ENCODE data around the gene TMUB1.
A peak's percentile ranks its signal among the peaks of the same experiment; 100 is the strongest.

The TMUB1 gene

GRCh38 chr7:151083824-151084160 lies 499 bp upstream of the TMUB1 start:
- Histone ChIP-seq H3K27ac (no peak overlapping the region), H3K4me2 (peak overlapping the region; percentile 62), H3K79me2 (ENCODE audit: insufficient read depth, low read depth) (peaks cover 47% of the 10 kb centered on the region), H3K9ac (peak overlapping the region; percentile 61; the same call in 1 of the 2 replicates), H3K4me1 (ENCODE audit: low read depth, poor library complexity, severe bottlenecking) (peaks cover 51% of the 10 kb centered on the region), H4K20me1 (ENCODE audit: insufficient read depth) (no peaks in the 10 kb centered on the region), H2AFZ (ENCODE audit: low read depth) (peak overlapping the region; percentile 84), H3K36me3 (ENCODE audit: insufficient read depth) (no peaks in the 10 kb centered on the region), H3K27me3 (ENCODE audit: insufficient read depth, low read depth) (no peaks in the 10 kb centered on the region), H3K4me3 (IDR thresholded peaks at IDR 0.05; ENCODE audit: insufficient read depth, low read depth, low read length) (no peak overlapping the region)
- TF ChIP-seq CTCF (conservative IDR thresholded peaks at IDR 0.05; ENCODE audit: low read depth, low read length), result no peak

- no peaks in the 10 kb centered on the region for H4K20me1 ChIP-seq (ENCODE audit: insufficient read depth)
- no peaks in the 10 kb centered on the region for H3K36me3 ChIP-seq (ENCODE audit: insufficient read depth)
- peaks cover 43% of the 10 kb centered on the region for H3K4me1 ChIP-seq (ENCODE audit: low read depth, poor library complexity, severe bottlenecking)
- H3K79me2 ChIP-seq (ENCODE audit: insufficient read depth, low read depth), result peaks cover 34% of the 10 kb centered on the region
- H3K27me3 ChIP-seq (ENCODE audit: insufficient read depth, low read depth), result no peaks in the 10 kb centered on the region
- H3K9ac ChIP-seq, result peak overlapping the region; percentile 61; the same call in 1 of the 2 replicates
- no peak overlapping the region for H3K4me3 ChIP-seq (IDR thresholded peaks at IDR 0.05; ENCODE audit: insufficient read depth, low read depth, low read length)
- H3K4me2 ChIP-seq, result peak overlapping the region; percentile 62
- TF ChIP-seq CTCF (conservative IDR thresholded peaks at IDR 0.05; ENCODE audit: low read depth, low read length), result no peak
- H2AFZ ChIP-seq (ENCODE audit: low read depth), result peak overlapping the region; percentile 84; the same call in 1 of the 2 replicates
- peak overlapping the region; percentile 11; the same call in 1 of the 2 replicates for H3K27ac ChIP-seq
Observed at GRCh38 chr7:151082141-151083070, 887 bp downstream of the TMUB1 start.

- H3K79me2 ChIP-seq (ENCODE audit: insufficient read depth, low read depth), result peaks cover 28% of the 10 kb centered on the region
- no peaks in the 10 kb centered on the region for H3K36me3 ChIP-seq (ENCODE audit: insufficient read depth)
- peak overlapping the region; percentile 59; the same call in 1 of the 2 replicates for H3K4me2 ChIP-seq
- H3K27me3 ChIP-seq (ENCODE audit: insufficient read depth, low read depth), result no peaks in the 10 kb centered on the region
- peak overlapping the region; percentile 91; the same call in 1 of the 2 replicates for H3K9ac ChIP-seq
- peaks cover 43% of the 10 kb centered on the region for H3K4me1 ChIP-seq (ENCODE audit: low read depth, poor library complexity, severe bottlenecking)
- H3K27ac ChIP-seq, result peak overlapping the region; percentile 74; the same call in 1 of the 2 replicates
- no peaks in the 10 kb centered on the region for H4K20me1 ChIP-seq (ENCODE audit: insufficient read depth)
- peak overlapping the region; percentile 65; the same call in 1 of the 2 replicates for H2AFZ ChIP-seq (ENCODE audit: low read depth)
- H3K4me3 ChIP-seq (IDR thresholded peaks at IDR 0.05; ENCODE audit: insufficient read depth, low read depth, low read length), result no peak overlapping the region
- TF ChIP-seq CTCF (conservative IDR thresholded peaks at IDR 0.05; ENCODE audit: low read depth, low read length), result no peak
Observed at GRCh38 chr7:151081170-151082101, 1.9 kb downstream of the TMUB1 start.

- H3K36me3 ChIP-seq (ENCODE audit: insufficient read depth), result no peaks in the 10 kb centered on the region
- peak within 1 kb of the TSS; percentile 65 for H2AFZ ChIP-seq (ENCODE audit: low read depth)
- no peaks in the 10 kb centered on the region for H3K27me3 ChIP-seq (ENCODE audit: insufficient read depth, low read depth)
- peaks cover 40% of the 10 kb centered on the region for H3K4me1 ChIP-seq (ENCODE audit: low read depth, poor library complexity, severe bottlenecking)
- peaks cover 28% of the 10 kb centered on the region for H3K79me2 ChIP-seq (ENCODE audit: insufficient read depth, low read depth)
- peak within 1 kb of the TSS; percentile 63 for H3K4me3 ChIP-seq (IDR thresholded peaks at IDR 0.05; ENCODE audit: insufficient read depth, low read depth, low read length)
- H3K27ac ChIP-seq, result peak within 1 kb of the TSS; percentile 74
- TF ChIP-seq CTCF (conservative IDR thresholded peaks at IDR 0.05; ENCODE audit: low read depth, low read length), result no peak
- no peaks in the 10 kb centered on the region for H4K20me1 ChIP-seq (ENCODE audit: insufficient read depth)
- H3K9ac ChIP-seq, result peak within 1 kb of the TSS; percentile 91
- H3K4me2 ChIP-seq, result peak within 1 kb of the TSS; percentile 59
Observed at GRCh38 chr7:151080522-151081169, 2.6 kb downstream of the TMUB1 start, which contains the start of gene FASTK. Gene FASTK (minus strand): TSS chr7:151080809. CDS start chr7:151080766, 43 bp downstream.

Measured in KMS-11 (cell line).